NOMO-1 treated with dmso at 0.1 percent for 144 hours (cell line): Measurements from ENCODE around the gene TMEM176A.
"Not testable (repeated sequence)": the region's sequence is repeated elsewhere in the genome, so short reads cannot be mapped to it uniquely, and the experiment has no call there.

Source experiments
- DNase-seq: peaks from one replicate; lab custom pipeline; 2025; ENCODE audit not compliant: unreplicated experiment; lab: John Stamatoyannopoulos, UW

The TMEM176A gene

GRCh38 chr7:150800581-150801241 is at the start of gene TMEM176A:
Gene TMEM176A (plus strand): TSS chr7:150800769. CDS start chr7:150801551, 782 bp downstream.
- no peak for DNase-seq

GRCh38 chr7:150751702-150752101 is 48.9 kb upstream of the TMEM176A start:
- no peak for DNase-seq

- DNase-seq, result no peak
These were observed 47.3 kb upstream of the TMEM176A start for GRCh38 chr7:150753239-150753638.

GRCh38 chr7:150753826-150754603 is 46.6 kb upstream of the TMEM176A start:
- DNase-seq, result no peak

GRCh38 chr7:150754951-150755350 is 45.6 kb upstream of the TMEM176A start:
- no peak for DNase-seq

- no peak for DNase-seq
These were observed 45.0 kb upstream of the TMEM176A start for GRCh38 chr7:150755473-150756099.

- DNase-seq, result no peak
These were observed 44.4 kb upstream of the TMEM176A start for GRCh38 chr7:150756166-150756565.

GRCh38 chr7:150756858-150757257 is 43.7 kb upstream of the TMEM176A start:
- DNase-seq, result no peak

- DNase-seq, result no peak
These were observed 41.1 kb upstream of the TMEM176A start for GRCh38 chr7:150759479-150759878.

- DNase-seq, result no peak
These were observed 34.2 kb upstream of the TMEM176A start for GRCh38 chr7:150766334-150766709.

GRCh38 chr7:150769768-150770167 is 30.8 kb upstream of the TMEM176A start:
- DNase-seq, result no peak

- DNase-seq, result not testable (repeated sequence)
These were observed 26.4 kb upstream of the TMEM176A start for GRCh38 chr7:150774131-150774530.

- no peak for DNase-seq
These were observed 22.4 kb upstream of the TMEM176A start for GRCh38 chr7:150778014-150778737.

- DNase-seq, result no peak
These were observed 21.7 kb upstream of the TMEM176A start for GRCh38 chr7:150778738-150779301.

- no peak for DNase-seq
These were observed 20.3 kb upstream of the TMEM176A start for GRCh38 chr7:150780292-150780691.

- DNase-seq, result no peak
These were observed 19.5 kb upstream of the TMEM176A start for GRCh38 chr7:150781103-150781502.

- DNase-seq, result no peak
These were observed 18.6 kb upstream of the TMEM176A start for GRCh38 chr7:150781961-150782360.

- DNase-seq, result no peak
These were observed 16.3 kb upstream of the TMEM176A start for GRCh38 chr7:150784120-150784736.

- no peak for DNase-seq
These were observed 15.6 kb upstream of the TMEM176A start for GRCh38 chr7:150784954-150785353.
